MM.1S (cell line): ENCODE measurements around the gene MYPN.

Experiments used
- DNase-seq: peaks from one replicate; pipeline ENCODE4 v3.0.0-alpha.2; 2015
- H2AFZ ChIP-seq: fragments of 300-600 bp; sonication (generic); 2 replicates; pipeline ENCODE4 v1.6.0; 2016; ENCODE audit warnings: antibody characterized with exemption, low read length
- H3F3A ChIP-seq: fragments of 300-600 bp; sonication (generic); 2 replicates; pipeline ENCODE4 v1.6.1; 2016; ENCODE audit warnings: mild to moderate bottlenecking, antibody characterized with exemption, low read length, moderate library complexity, mixed read lengths; ENCODE audit not compliant: insufficient read depth
- H3K27ac ChIP-seq: fragments of 300-600 bp; sonication (generic); 2 replicates; pipeline ENCODE4 v1.5.1; 2016; ENCODE audit warnings: mild to moderate bottlenecking, low read length
- H3K27me3 ChIP-seq: fragments of 300-600 bp; sonication (generic); replicated peaks from 2 replicates; pipeline ENCODE4 v1.6.0; 2016; ENCODE audit warnings: low read length; ENCODE audit not compliant: insufficient read depth
- H3K36me3 ChIP-seq: fragments of 300-600 bp; sonication (generic); replicated peaks from 2 replicates; pipeline ENCODE4 v1.6.1; 2016; ENCODE audit warnings: mild to moderate bottlenecking, low read length, mixed read lengths; ENCODE audit not compliant: insufficient read depth
- H3K4me1 ChIP-seq: fragments of 300-600 bp; sonication (generic); 2 replicates; pipeline ENCODE4 v1.6.1; 2016; ENCODE audit warnings: low read length, mixed read lengths
- H3K4me2 ChIP-seq: fragments of 300-600 bp; sonication (generic); 2 replicates; pipeline ENCODE4 v1.6.0; 2016; ENCODE audit warnings: low read depth, low read length
- H3K4me3 ChIP-seq: fragments of 300-600 bp; sonication (generic); 2 replicates; pipeline ENCODE4 v1.5.1; 2016; ENCODE audit warnings: low read length, mixed read lengths
- H3K79me2 ChIP-seq: fragments of 300-600 bp; sonication (generic); 2 replicates; pipeline ENCODE4 v1.6.1; 2016; ENCODE audit warnings: mixed run types, low read length, mixed read lengths
- H3K9ac ChIP-seq: fragments of 300-600 bp; sonication (generic); 2 replicates; pipeline ENCODE4 v1.6.1; 2016; ENCODE audit warnings: low read length, mixed read lengths
- H3K9me2 ChIP-seq: fragments of 300-600 bp; sonication (generic); replicated peaks from 2 replicates; pipeline ENCODE4 v1.6.1; 2016; ENCODE audit warnings: mild to moderate bottlenecking, low read length, mixed read lengths; ENCODE audit not compliant: insufficient read depth
- H3K9me3 ChIP-seq: fragments of 300-600 bp; sonication (generic); replicated peaks from 2 replicates; pipeline ENCODE4 v1.6.1; 2016; ENCODE audit warnings: mild to moderate bottlenecking, low read length, mixed read lengths; ENCODE audit not compliant: insufficient read depth
- H4K20me1 ChIP-seq: fragments of 300-600 bp; sonication (generic); 2 replicates; pipeline ENCODE4 v1.6.1; 2016; ENCODE audit warnings: mild to moderate bottlenecking, low read length, moderate library complexity, mixed read lengths; ENCODE audit not compliant: insufficient read depth
- EZH2 ChIP-seq: fragments of 300-600 bp; sonication (generic); optimal IDR thresholded peaks from 2 replicates; pipeline ENCODE3; 2017; ENCODE audit warnings: low read depth, mild to moderate bottlenecking, antibody characterized with exemption, low read length, mixed read lengths
- EZH2phosphoT487 ChIP-seq: fragments of 300-600 bp; sonication (generic); IDR thresholded peaks from 2 replicates; pipeline ENCODE4 v1.6.1; 2018; ENCODE audit warnings: antibody characterized with exemption, low read length
- TF ChIP-seq, protein P1 (sequence below): fragments of 300-600 bp; sonication (generic); IDR thresholded peaks from 2 replicates; pipeline ENCODE4 v1.5.1; 2016; ENCODE audit warnings: antibody characterized with exemption, low read length, mixed read lengths

The MYPN gene

DNA sequence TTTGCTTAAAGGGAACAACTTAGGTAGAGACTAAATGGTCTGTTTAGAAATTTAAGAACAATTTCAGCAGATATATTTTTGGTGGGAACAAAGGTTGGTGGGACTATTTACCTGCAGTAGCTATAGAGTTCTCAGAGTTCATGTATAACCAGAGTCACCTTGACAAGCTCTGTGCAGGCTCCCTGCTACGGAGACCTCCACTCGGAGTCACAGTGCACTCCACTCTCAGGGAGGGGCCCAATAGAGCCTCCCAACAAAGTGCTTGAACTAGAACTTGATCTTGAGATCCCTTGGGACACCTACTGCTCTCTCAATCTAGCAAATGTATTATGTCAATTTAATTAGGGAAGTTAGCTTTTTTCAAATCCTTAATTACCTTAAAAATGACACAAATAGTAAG is 2.3 kb downstream of the MYPN start:
- Histone ChIP-seq H3K9ac (no peak overlapping the region), H3K79me2 (no peaks in the 10 kb centered on the region), H3K4me2 (no peak overlapping the region), H3K4me1 (no peaks in the 10 kb centered on the region), H2AFZ (no peak overlapping the region), H3K27me3 (no peaks in the 10 kb centered on the region), H4K20me1 (no peaks in the 10 kb centered on the region), H3K4me3 (no peak overlapping the region), H3K9me3 (no peaks in the 10 kb centered on the region), H3K9me2 (no peaks in the 10 kb centered on the region), H3K27ac (no peak overlapping the region), H3K36me3 (no peaks in the 10 kb centered on the region), H3F3A (no peaks in the 10 kb centered on the region)
- TF ChIP-seq EZH2phosphoT487 (no peak), EZH2 (no peak)
- TF ChIP-seq, protein P1, sequence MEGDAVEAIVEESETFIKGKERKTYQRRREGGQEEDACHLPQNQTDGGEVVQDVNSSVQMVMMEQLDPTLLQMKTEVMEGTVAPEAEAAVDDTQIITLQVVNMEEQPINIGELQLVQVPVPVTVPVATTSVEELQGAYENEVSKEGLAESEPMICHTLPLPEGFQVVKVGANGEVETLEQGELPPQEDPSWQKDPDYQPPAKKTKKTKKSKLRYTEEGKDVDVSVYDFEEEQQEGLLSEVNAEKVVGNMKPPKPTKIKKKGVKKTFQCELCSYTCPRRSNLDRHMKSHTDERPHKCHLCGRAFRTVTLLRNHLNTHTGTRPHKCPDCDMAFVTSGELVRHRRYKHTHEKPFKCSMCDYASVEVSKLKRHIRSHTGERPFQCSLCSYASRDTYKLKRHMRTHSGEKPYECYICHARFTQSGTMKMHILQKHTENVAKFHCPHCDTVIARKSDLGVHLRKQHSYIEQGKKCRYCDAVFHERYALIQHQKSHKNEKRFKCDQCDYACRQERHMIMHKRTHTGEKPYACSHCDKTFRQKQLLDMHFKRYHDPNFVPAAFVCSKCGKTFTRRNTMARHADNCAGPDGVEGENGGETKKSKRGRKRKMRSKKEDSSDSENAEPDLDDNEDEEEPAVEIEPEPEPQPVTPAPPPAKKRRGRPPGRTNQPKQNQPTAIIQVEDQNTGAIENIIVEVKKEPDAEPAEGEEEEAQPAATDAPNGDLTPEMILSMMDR, result no peak
- DNase-seq, result no peak

DNA sequence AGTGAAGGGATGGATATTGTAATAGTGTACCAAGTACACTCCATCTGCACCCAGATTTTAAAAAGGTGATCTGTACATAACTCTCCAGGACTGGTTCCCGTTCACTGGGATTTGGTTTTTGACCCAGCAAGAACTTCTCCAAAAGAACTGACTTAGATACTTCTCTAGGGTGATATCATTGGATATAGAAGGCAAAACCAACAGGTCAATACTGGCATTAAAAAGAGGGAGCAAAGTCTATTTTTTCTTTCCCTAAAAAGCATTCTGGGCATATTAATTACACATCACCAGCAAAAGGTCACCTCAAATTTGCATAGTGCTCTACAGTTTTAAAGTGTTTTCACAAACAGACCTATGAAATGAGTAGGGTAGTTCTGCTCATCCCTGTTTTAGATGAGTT is 3.5 kb downstream of the MYPN start:
- no peaks in the 10 kb centered on the region for H3F3A ChIP-seq
- no peak overlapping the region for H3K4me3 ChIP-seq
- no peaks in the 10 kb centered on the region for H3K27me3 ChIP-seq
- H3K27ac ChIP-seq, result no peak overlapping the region
- no peak for DNase-seq
- no peaks in the 10 kb centered on the region for H3K36me3 ChIP-seq
- H4K20me1 ChIP-seq, result no peaks in the 10 kb centered on the region
- TF ChIP-seq EZH2phosphoT487, result no peak
- TF ChIP-seq, protein P1, result no peak
- no peak for TF ChIP-seq EZH2
- no peaks in the 10 kb centered on the region for H3K9me3 ChIP-seq
- no peak overlapping the region for H3K4me2 ChIP-seq
- H2AFZ ChIP-seq, result no peak overlapping the region
- H3K4me1 ChIP-seq, result no peaks in the 10 kb centered on the region
- no peaks in the 10 kb centered on the region for H3K9me2 ChIP-seq
- H3K9ac ChIP-seq, result no peak overlapping the region
- H3K79me2 ChIP-seq, result no peaks in the 10 kb centered on the region

DNA sequence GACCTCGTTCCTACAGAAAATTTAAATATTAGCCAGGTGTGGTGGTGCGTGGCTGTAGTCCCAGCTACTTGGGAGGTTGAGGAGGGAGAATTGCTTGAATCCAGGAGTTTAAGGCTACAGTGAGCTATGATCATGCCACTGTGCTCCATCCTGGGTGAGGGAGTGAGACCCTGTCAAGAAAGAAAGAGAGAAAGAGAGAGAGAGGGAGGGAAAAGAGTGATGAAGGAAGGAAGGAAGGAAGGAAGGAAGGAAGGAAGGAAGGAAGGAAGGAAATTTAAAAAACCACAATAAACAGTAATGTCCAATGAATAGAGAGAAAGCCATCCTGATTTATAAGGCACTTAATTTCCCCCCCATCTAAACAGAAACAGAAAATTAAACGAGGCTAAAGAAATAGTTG is 9.4 kb downstream of the MYPN start:
- Histone ChIP-seq H3K9me2 (no peaks in the 10 kb centered on the region), H2AFZ (no peak overlapping the region), H4K20me1 (no peaks in the 10 kb centered on the region), H3F3A (no peaks in the 10 kb centered on the region), H3K4me1 (no peaks in the 10 kb centered on the region), H3K4me2 (no peak overlapping the region), H3K27ac (no peak overlapping the region), H3K36me3 (no peaks in the 10 kb centered on the region), H3K27me3 (no peaks in the 10 kb centered on the region), H3K4me3 (no peak overlapping the region), H3K79me2 (no peaks in the 10 kb centered on the region), H3K9me3 (no peaks in the 10 kb centered on the region), H3K9ac (no peak overlapping the region)
- no peak for TF ChIP-seq EZH2phosphoT487
- TF ChIP-seq, protein P1, result no peak
- no peak for TF ChIP-seq EZH2
- DNase-seq, result no peak
